Measurements from ENCODE around the gene GNPAT.

Gene GNPAT

GRCh38 chr1:231312432-231312788 is 71.4 kb downstream of the GNPAT start:
- no peak for TF ChIP-seq Cebpa-rat (IDR thresholded peaks at IDR 0.05)
- no peaks in the 10 kb centered on the region for H3K4me1 ChIP-seq
- H4K20me1 ChIP-seq: no peaks in the 10 kb centered on the region
- H3K9ac ChIP-seq: no peak overlapping the region
- H3K36me3 ChIP-seq: no peaks in the 10 kb centered on the region
- no peaks in the 10 kb centered on the region for H3K27me3 ChIP-seq
- H3K9me3 ChIP-seq: peaks cover 3% of the 10 kb centered on the region; the same call in 1 of the 2 replicates
- no peak overlapping the region for H3K4me2 ChIP-seq
- H3K4me3 ChIP-seq: no peak overlapping the region
- H3K27ac ChIP-seq: no peak overlapping the region

GRCh38 chr1:231313661-231314060 is 72.6 kb downstream of the GNPAT start:
- Histone ChIP-seq H3K4me1 (no peaks in the 10 kb centered on the region), H4K20me1 (no peaks in the 10 kb centered on the region), H3K27me3 (no peaks in the 10 kb centered on the region), H3K36me3 (no peaks in the 10 kb centered on the region), H3K9me3 (peaks cover 9% of the 10 kb centered on the region; the same call in 1 of the 2 replicates), H3K4me3 (no peak overlapping the region), H3K9ac (no peak overlapping the region), H3K27ac (no peak overlapping the region), H3K4me2 (no peak overlapping the region)
- TF ChIP-seq Cebpa-rat (IDR thresholded peaks at IDR 0.05): no peak

GRCh38 chr1:231315887-231316286 is 74.9 kb downstream of the GNPAT start:
- Histone ChIP-seq H3K9me3 (peaks cover 9% of the 10 kb centered on the region; the same call in 1 of the 2 replicates), H4K20me1 (no peaks in the 10 kb centered on the region), H3K36me3 (no peaks in the 10 kb centered on the region), H3K4me1 (no peaks in the 10 kb centered on the region), H3K27me3 (no peaks in the 10 kb centered on the region), H3K4me3 (no peak overlapping the region), H3K4me2 (no peak overlapping the region), H3K9ac (no peak overlapping the region), H3K27ac (no peak overlapping the region)
- TF ChIP-seq Cebpa-rat (IDR thresholded peaks at IDR 0.05): no peak

- H3K4me3 ChIP-seq: no peak overlapping the region
- TF ChIP-seq Cebpa-rat (IDR thresholded peaks at IDR 0.05): no peak
- H3K36me3 ChIP-seq: no peaks in the 10 kb centered on the region
- H4K20me1 ChIP-seq: no peaks in the 10 kb centered on the region
- H3K4me1 ChIP-seq: no peaks in the 10 kb centered on the region
- no peak overlapping the region for H3K9ac ChIP-seq
- peaks cover 9% of the 10 kb centered on the region; the same call in 1 of the 2 replicates for H3K9me3 ChIP-seq
- no peak overlapping the region for H3K4me2 ChIP-seq
- H3K27me3 ChIP-seq: no peaks in the 10 kb centered on the region
- H3K27ac ChIP-seq: no peak overlapping the region
Observed at GRCh38 chr1:231317306-231318014, 76.4 kb downstream of the GNPAT start.

- no peak for TF ChIP-seq Cebpa-rat (IDR thresholded peaks at IDR 0.05)
- Histone ChIP-seq H3K36me3 (no peaks in the 10 kb centered on the region), H3K4me1 (no peaks in the 10 kb centered on the region), H3K27ac (no peak overlapping the region), H4K20me1 (no peaks in the 10 kb centered on the region), H3K27me3 (no peaks in the 10 kb centered on the region), H3K9me3 (peaks cover 9% of the 10 kb centered on the region; the same call in 1 of the 2 replicates), H3K4me2 (no peak overlapping the region), H3K4me3 (no peak overlapping the region), H3K9ac (no peak overlapping the region)
Observed at GRCh38 chr1:231318015-231318355, 77.0 kb downstream of the GNPAT start.

GRCh38 chr1:231318568-231318967 is 77.6 kb downstream of the GNPAT start:
- Histone ChIP-seq H3K27me3 (no peaks in the 10 kb centered on the region), H4K20me1 (no peaks in the 10 kb centered on the region), H3K4me1 (no peaks in the 10 kb centered on the region), H3K9ac (no peak overlapping the region), H3K36me3 (no peaks in the 10 kb centered on the region), H3K27ac (no peak overlapping the region), H3K4me2 (no peak overlapping the region), H3K4me3 (no peak overlapping the region), H3K9me3 (peaks cover 9% of the 10 kb centered on the region; the same call in 1 of the 2 replicates)
- TF ChIP-seq Cebpa-rat (IDR thresholded peaks at IDR 0.05): no peak

- Histone ChIP-seq H3K27me3 (no peaks in the 10 kb centered on the region), H3K36me3 (no peaks in the 10 kb centered on the region), H4K20me1 (no peaks in the 10 kb centered on the region), H3K4me2 (no peak overlapping the region), H3K4me1 (no peaks in the 10 kb centered on the region), H3K9ac (no peak overlapping the region), H3K27ac (no peak overlapping the region), H3K4me3 (no peak overlapping the region), H3K9me3 (peaks cover 9% of the 10 kb centered on the region; the same call in 1 of the 2 replicates)
- no peak for TF ChIP-seq Cebpa-rat (IDR thresholded peaks at IDR 0.05)
Observed at GRCh38 chr1:231319080-231319479, 78.1 kb downstream of the GNPAT start.

- no peaks in the 10 kb centered on the region for H3K9me3 ChIP-seq
- H3K4me2 ChIP-seq: no peak overlapping the region
- H3K27ac ChIP-seq: no peak overlapping the region
- no peaks in the 10 kb centered on the region for H3K36me3 ChIP-seq
- no peaks in the 10 kb centered on the region for H3K4me1 ChIP-seq
- TF ChIP-seq Cebpa-rat (IDR thresholded peaks at IDR 0.05): no peak
- no peaks in the 10 kb centered on the region for H3K27me3 ChIP-seq
- no peak overlapping the region for H3K4me3 ChIP-seq
- no peak overlapping the region for H3K9ac ChIP-seq
- no peaks in the 10 kb centered on the region for H4K20me1 ChIP-seq
Observed at GRCh38 chr1:231322880-231323530, 82.0 kb downstream of the GNPAT start.

GRCh38 chr1:231324660-231325059 is 83.6 kb downstream of the GNPAT start:
- no peak for TF ChIP-seq Cebpa-rat (IDR thresholded peaks at IDR 0.05)
- no peak overlapping the region for H3K27ac ChIP-seq
- no peaks in the 10 kb centered on the region for H3K36me3 ChIP-seq
- H3K9me3 ChIP-seq: no peaks in the 10 kb centered on the region
- no peaks in the 10 kb centered on the region for H3K27me3 ChIP-seq
- no peaks in the 10 kb centered on the region for H4K20me1 ChIP-seq
- no peak overlapping the region for H3K9ac ChIP-seq
- H3K4me1 ChIP-seq: no peaks in the 10 kb centered on the region
- no peak overlapping the region for H3K4me3 ChIP-seq
- no peak overlapping the region for H3K4me2 ChIP-seq

GRCh38 chr1:231326248-231326647 is 85.2 kb downstream of the GNPAT start:
- Histone ChIP-seq H3K9me3 (no peaks in the 10 kb centered on the region), H3K4me1 (no peaks in the 10 kb centered on the region), H3K4me2 (no peak overlapping the region), H3K27me3 (no peaks in the 10 kb centered on the region), H3K9ac (no peak overlapping the region), H3K4me3 (no peak overlapping the region), H3K27ac (no peak overlapping the region), H3K36me3 (no peaks in the 10 kb centered on the region), H4K20me1 (0 out of 2 replicates have a peak, but pooled peaks cover 8% of the 10 kb centered on the region)
- TF ChIP-seq Cebpa-rat (IDR thresholded peaks at IDR 0.05): no peak
